H1 (cell line): ENCODE results near the gene COPS2. TPM values are rescaled to one million over a fixed set of nuclear protein-coding genes. Genes with fewer than 3 reads are reported as not detected.

Source experiments
- CTCF ChIA-PET: fragments of 300-600 bp; sonication (Branson Sonifier 250); formaldehyde crosslinking; loops from one replicate; lab custom pipeline; 2021; ENCODE audit not compliant: partially characterized antibody; lab: Charles Lee
- POLR2A ChIA-PET: fragments of 300-600 bp; sonication (Branson Sonifier 250); formaldehyde crosslinking; loops from one replicate; lab custom pipeline; 2021; ENCODE audit warnings: inconsistent platforms; ENCODE audit not compliant: partially characterized antibody; lab: Charles Lee
- DNase-seq, 2 experiments: peaks; one replicate each; pipeline versions ENCODE4 v3.0.0 to v3.0.0-alpha.2; 2010 to 2022; ENCODE audit warnings: low spot score in 2 of 2, low read depth in 1 of 2, mixed read lengths in 1 of 2
- FAIRE-seq: peaks from 2 replicates; lab custom pipeline; 2011; peaks lifted over from hg19 to GRCh38; lab: Jason Lieb, UNC
- H2AFZ ChIP-seq: 2 replicates; pipeline ENCODE4 v1.8.1; 2012; ENCODE audit warnings: low read length, inconsistent platforms
- H2AK5ac ChIP-seq: 2 replicates; pipeline ENCODE4 v1.6.1; 2013; ENCODE audit warnings: low read depth, low read length
- H2BK120ac ChIP-seq: replicated peaks from 2 replicates; pipeline ENCODE3; 2013; ENCODE audit warnings: low read depth, low read length, inconsistent platforms
- H2BK12ac ChIP-seq: 2 replicates; pipeline ENCODE4 v1.6.1; 2013; ENCODE audit warnings: low read depth, low read length
- H2BK15ac ChIP-seq: 2 replicates; pipeline ENCODE4 v1.6.1; 2013; ENCODE audit warnings: low read length
- H2BK20ac ChIP-seq: 2 replicates; pipeline ENCODE4 v1.6.1; 2013; ENCODE audit warnings: low read length
- H2BK5ac ChIP-seq: 2 replicates; pipeline ENCODE4 v1.6.1; 2013; ENCODE audit warnings: low read depth, low read length
- H3K14ac ChIP-seq: 2 replicates; pipeline ENCODE4 v1.6.1; 2013; ENCODE audit warnings: inconsistent platforms; ENCODE audit not compliant: insufficient read length
- H3K18ac ChIP-seq: 2 replicates; pipeline ENCODE4 v1.6.1; 2013; ENCODE audit warnings: low read length; ENCODE audit errors: extremely low read depth
- H3K23ac ChIP-seq: 2 replicates; pipeline ENCODE4 v1.6.1; 2013; ENCODE audit warnings: inconsistent platforms; ENCODE audit not compliant: insufficient read length
- H3K23me2 ChIP-seq: 2 replicates; pipeline ENCODE4 v1.6.1; 2013; ENCODE audit warnings: low read depth, low read length
- H3K27ac ChIP-seq: 2 replicates; pipeline ENCODE4 v1.6.1; 2011; ENCODE audit warnings: low read depth, low read length, inconsistent platforms
- H3K27me3 ChIP-seq, 4 experiments: replicated peaks in 1 of 4; 1 replicate in 1 of 4; 2 replicates in 3 of 4; pipeline versions ENCODE4 v1.6.1 to v1.8.1; 2011 to 2013; ENCODE audit warnings: low read length in 3 of 4, mild to moderate bottlenecking in 3 of 4, inconsistent platforms in 2 of 4, mixed read lengths in 2 of 4, moderate library complexity in 1 of 4; ENCODE audit not compliant: control insufficient read depth in 3 of 4, insufficient read depth in 3 of 4; ENCODE audit errors: extremely low read depth in 1 of 4
- H3K36me3 ChIP-seq, 4 experiments: 2 replicates each; pipeline versions ENCODE4 v1.6.1 to v1.8.1; 2011 to 2013; ENCODE audit warnings: mild to moderate bottlenecking in 4 of 4, low read length in 3 of 4, moderate library complexity in 2 of 4, control low read depth in 1 of 4, inconsistent platforms in 1 of 4; ENCODE audit not compliant: insufficient read depth in 4 of 4, control insufficient read depth in 2 of 4
- H3K4ac ChIP-seq: replicated peaks from 2 replicates; pipeline ENCODE3; 2013; ENCODE audit warnings: low read length, low read depth, mixed read lengths, inconsistent platforms; ENCODE audit not compliant: insufficient read length
- H3K4me1 ChIP-seq, 4 experiments: replicated peaks in 1 of 4; 1 replicate in 1 of 4; 2 replicates in 3 of 4; pipeline versions ENCODE4 v1.6.1 to v1.8.1; 2011 to 2013; ENCODE audit warnings: low read length in 3 of 4, inconsistent platforms in 2 of 4, mixed read lengths in 1 of 4; ENCODE audit not compliant: insufficient read depth in 4 of 4, control insufficient read depth in 3 of 4
- H3K4me2 ChIP-seq, 2 experiments: 2 replicates each; pipeline versions ENCODE4 v1.6.1 to v1.8.1; 2011 to 2013; ENCODE audit warnings: low read depth in 2 of 2, low read length in 2 of 2, control low read depth in 1 of 2, inconsistent platforms in 1 of 2, mild to moderate bottlenecking in 1 of 2; ENCODE audit not compliant: insufficient read depth in 1 of 2
- H3K4me3 ChIP-seq, 4 experiments: fragments of 200-600, 300-600 bp in 1 of 4; sonication (generic), shearing (Covaris generic), sonication (Bioruptor Twin) in 1 of 4; 2 replicates each; pipeline versions ENCODE4 v1.5.1 to v1.8.1; 2011 to 2016; ENCODE audit warnings: low read length in 4 of 4, low read depth in 3 of 4, control low read depth in 2 of 4, inconsistent platforms in 2 of 4, mild to moderate bottlenecking in 2 of 4, mixed read lengths in 1 of 4, moderate library complexity in 1 of 4; ENCODE audit not compliant: insufficient read depth in 2 of 4; ENCODE audit errors: extremely low read depth in 1 of 4
- H3K56ac ChIP-seq: replicated peaks from 2 replicates; pipeline ENCODE3; 2013; ENCODE audit warnings: low read depth, mild to moderate bottlenecking, mixed read lengths, low read length, inconsistent platforms; ENCODE audit not compliant: insufficient read length
- H3K79me1 ChIP-seq: 2 replicates; pipeline ENCODE4 v1.6.1; 2013; ENCODE audit warnings: low read depth, low read length, control low read depth
- H3K79me2 ChIP-seq, 2 experiments: 2 replicates each; pipeline versions ENCODE4 v1.6.1 to v1.8.1; 2012 to 2013; ENCODE audit warnings: low read length in 2 of 2, mild to moderate bottlenecking in 2 of 2, inconsistent platforms in 1 of 2; ENCODE audit not compliant: insufficient read depth in 2 of 2, control insufficient read depth in 1 of 2
- H3K9ac ChIP-seq, 4 experiments: replicated peaks in 1 of 4; 1 replicate in 1 of 4; 2 replicates in 3 of 4; pipeline versions ENCODE4 v1.6.1 to v1.8.1; 2011 to 2013; ENCODE audit warnings: low read depth in 3 of 4, low read length in 3 of 4, control low read depth in 2 of 4, mild to moderate bottlenecking in 2 of 4, moderate library complexity in 2 of 4, inconsistent platforms in 1 of 4; ENCODE audit errors: extremely low read depth in 1 of 4
- H3K9me3 ChIP-seq, 2 experiments: 2 replicates each; pipeline versions ENCODE4 v1.6.1 to v1.8.1; 2012 to 2013; ENCODE audit warnings: mild to moderate bottlenecking in 2 of 2, moderate library complexity in 2 of 2, control low read depth in 1 of 2, inconsistent platforms in 1 of 2, low read depth in 1 of 2, low read length in 1 of 2, mixed read lengths in 1 of 2; ENCODE audit not compliant: insufficient read depth in 2 of 2
- H4K20me1 ChIP-seq, 2 experiments: replicated peaks in 1 of 2; 2 replicates each; pipeline versions ENCODE3 to v1.8.1; 2011 to 2013; ENCODE audit warnings: inconsistent platforms in 2 of 2, low read length in 2 of 2, mild to moderate bottlenecking in 1 of 2; ENCODE audit not compliant: insufficient read depth in 2 of 2, control insufficient read depth in 1 of 2
- H4K5ac ChIP-seq: 2 replicates; pipeline ENCODE4 v1.6.1; 2013; ENCODE audit warnings: low read length, low read depth, mixed read lengths, inconsistent platforms; ENCODE audit not compliant: insufficient read length
- H4K8ac ChIP-seq: 2 replicates; pipeline ENCODE4 v1.8.0; 2013; ENCODE audit warnings: mild to moderate bottlenecking, moderate library complexity, low read length, inconsistent platforms; ENCODE audit not compliant: insufficient read depth; ENCODE audit errors: extremely low read depth
- H4K91ac ChIP-seq: replicated peaks from 2 replicates; pipeline ENCODE3; 2013; ENCODE audit warnings: low read length, mixed read lengths, inconsistent platforms; ENCODE audit not compliant: insufficient read length
- CTCF ChIP-seq, 3 experiments: IDR thresholded peaks; 1 replicate in 2 of 3; 2 replicates in 1 of 3; pipeline versions ENCODE4 v1.5.1 to v1.6.1; 2011; ENCODE audit warnings: low read length in 3 of 3, mild to moderate bottlenecking in 3 of 3, inconsistent platforms in 2 of 3, low read depth in 1 of 3, moderate library complexity in 1 of 3; ENCODE audit not compliant: insufficient read depth in 1 of 3; ENCODE audit errors: control extremely low read depth in 1 of 3
- EP300 ChIP-seq, 2 experiments: IDR thresholded peaks; 1 replicate in 1 of 2; 2 replicates in 1 of 2; pipeline ENCODE4 v1.6.1; 2011 to 2012; ENCODE audit warnings: low read depth in 2 of 2, low read length in 2 of 2, mild to moderate bottlenecking in 2 of 2, borderline replicate concordance in 1 of 2, inconsistent platforms in 1 of 2, moderate library complexity in 1 of 2
- RAD21 ChIP-seq, 2 experiments: IDR thresholded peaks in 1 of 2; conservative IDR thresholded peaks in 1 of 2; 2 replicates each; pipeline ENCODE4 v1.6.1; 2011; ENCODE audit warnings: low read depth in 2 of 2, low read length in 2 of 2, improper control_type of control experiment in 1 of 2, inconsistent platforms in 1 of 2, mild to moderate bottlenecking in 1 of 2, moderate library complexity in 1 of 2
- WGBS, 2 experiments: shearing (Covaris generic) in 1 of 2; methylation state at CpG; one replicate each; pipeline versions ENCODE4 v1.1.6 to v1.1.7; 2013 to 2015; ENCODE audit warnings: low lambda C conversion rate in 2 of 2, mixed read lengths in 2 of 2, inconsistent platforms in 1 of 2, low coverage in 1 of 2, missing lambda C conversion rate in 1 of 2; ENCODE audit not compliant: insufficient replicate concordance in 2 of 2, insufficient coverage in 1 of 2, insufficient read length in 1 of 2; ENCODE audit errors: extremely low coverage in 1 of 2, missing lambda C conversion rate in 1 of 2; 5-methylcytosine and 5-hydroxymethylcytosine counted together
- polyA plus RNA-seq, 7 experiments: library from polyadenylated mRNA; depleted of rRNA in 3 of 7; stranded (reverse) in 5 of 7; unstranded in 2 of 7; fragments of >200 nt in 5 of 7; fragments of 200-250 nt in 2 of 7; gene quantifications; 1 replicate in 5 of 7; 2 replicates in 1 of 7; 4 replicates in 1 of 7; pipeline versions ENCODE4 v1.2.1 to v1.2.3, GENCODE V29; 2011 to 2013; ENCODE audit warnings: missing spikeins in 2 of 7, mixed read lengths in 2 of 7
- total RNA-seq: library from RNA; stranded (reverse); fragmentation: NEBNext Ultra II Directional; extraction: Animal tissue kit (Norgen Biotek cat#: 25700); gene quantifications from 2 replicates; pipeline ENCODE4 v1.2.1, GENCODE V29; 2021

The COPS2 gene
- total and polyA plus RNA-seq, 2 of the 8 experiments (the other 6 are each of a cell fraction or from before 2014, with no cell fraction given), result 17.7 to 85.1 TPM

- H3K4me1 ChIP-seq, result peaks cover 0 to 3% (median 0%) of the 10 kb centered on the region in 4 experiments; a peak in 2 of 7 replicates
- FAIRE-seq, result no peak
- no peak overlapping the region for H2AFZ ChIP-seq
- no peak overlapping the region for H3K27ac ChIP-seq
- no peak overlapping the region for H3K4me2 ChIP-seq
- H3K9ac ChIP-seq, result no peak overlapping the region
- no peak overlapping the region for H3K56ac ChIP-seq
- H4K20me1 ChIP-seq, result peaks cover 2 to 6% of the 10 kb centered on the region in 2 experiments
- H3K23me2 ChIP-seq, result no peaks in the 10 kb centered on the region
- H2BK120ac ChIP-seq, result no peak overlapping the region
- no peak overlapping the region for H2AK5ac ChIP-seq
- H2BK15ac ChIP-seq, result no peak overlapping the region
- H3K14ac ChIP-seq, result no peak overlapping the region
- no peak overlapping the region for H4K91ac ChIP-seq
- CTCF ChIA-PET, result interaction anchor here (0.6 to 2.8 kb wide), 22 partner anchors 9 to 288 kb away, joined by 3 to 15 read pairs (median 4); partner anchors contain the start of genes COPS2, EID1, FGF7 and GALK2
- H3K4me3 ChIP-seq, result no peak overlapping the region
- peaks cover 10 to 32% (median 20%) of the 10 kb centered on the region in 4 experiments for H3K36me3 ChIP-seq
- peaks cover 4 to 76% of the 10 kb centered on the region in 2 experiments; a peak in 3 of 4 replicates for H3K79me2 ChIP-seq
- H3K23ac ChIP-seq, result no peak overlapping the region
- H3K79me1 ChIP-seq, result no peaks in the 10 kb centered on the region; the same call in 1 of the 2 replicates
- H3K9me3 ChIP-seq, result no peaks in the 10 kb centered on the region
- H2BK5ac ChIP-seq, result no peak overlapping the region
- H3K4ac ChIP-seq, result no peak overlapping the region
- H4K8ac ChIP-seq, result no peak overlapping the region
- peak; percentile 48 to 51 for TF ChIP-seq RAD21 (IDR thresholded peaks at IDR 0.05 in 1 of 2, conservative IDR thresholded peaks at IDR 0.05 in 1 of 2; ENCODE audit: low read depth in 2 of 2, low read length in 2 of 2)
- peak in 2 of 3 experiments; percentile 45 to 67; a peak in 2 of 4 replicates for TF ChIP-seq CTCF (IDR thresholded peaks at IDR 0.05; ENCODE audit: control extremely low read depth in 1 of 3, insufficient read depth in 1 of 3, low read depth in 1 of 3, low read length in 3 of 3)
- no peak for TF ChIP-seq EP300 (IDR thresholded peaks at IDR 0.05; ENCODE audit: borderline replicate concordance in 1 of 2, low read depth in 2 of 2, low read length in 2 of 2)
- WGBS, 2 experiments, result 19% methylated on average over 3 of the region's 3 CpGs; no CpG with 5 or more reads in 1 of the 2 experiments
- DNase-seq, result no peak
- POLR2A ChIA-PET, result interaction anchor here (0.6 to 1.8 kb wide), 4 partner anchors 10 to 284 kb away, joined by 3 to 4 read pairs (median 3); partner anchors contain the start of genes COPS2 and GALK2
- no peaks in the 10 kb centered on the region for H3K27me3 ChIP-seq
- no peak overlapping the region for H4K5ac ChIP-seq
- no peak overlapping the region for H3K18ac ChIP-seq
- H2BK12ac ChIP-seq, result no peak overlapping the region
- H2BK20ac ChIP-seq, result no peak overlapping the region
These were observed 9.5 kb downstream of the COPS2 start for GRCh38 chr15:49145651-49146609.
